ENCODE data around the gene OPN3. TPM values are rescaled to one million over a fixed set of nuclear protein-coding genes. Genes with fewer than 3 reads are reported as not detected.

Gene OPN3
- total and polyA plus RNA-seq, 9 of the 15 experiments (the other 6 are each of a cell fraction or from before 2014, with no cell fraction given), result 4.2 to 34.6 (median 17.0) TPM

DNA sequence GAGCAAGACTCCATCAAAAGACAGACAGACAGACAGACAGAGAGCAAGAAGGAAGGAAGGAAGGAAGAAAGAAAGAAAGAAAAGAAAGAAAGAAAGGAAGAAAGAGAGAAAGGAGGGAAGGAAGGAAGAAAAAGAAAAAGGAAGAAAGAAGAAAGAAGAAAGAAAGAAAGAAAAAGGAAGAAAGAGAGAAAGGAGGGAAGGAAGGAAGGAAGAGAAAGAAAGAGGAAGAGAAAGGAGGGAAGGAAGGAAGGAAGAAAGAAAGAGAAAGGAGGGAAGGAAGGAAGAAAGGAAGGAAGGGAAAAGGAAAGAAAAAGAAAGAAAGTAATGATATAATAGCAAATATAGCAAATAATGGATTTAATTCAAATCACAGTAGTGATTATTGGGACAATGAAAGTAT, 32.7 kb downstream of the OPN3 start (continued):
- TF ChIP-seq NBN (IDR thresholded peaks at IDR 0.05; ENCODE audit: low read depth) (no peak), ZBTB26 (CRISPR knock-in tag; IDR thresholded peaks at IDR 0.05) (peak; percentile 90; the same call in 1 of the 2 replicates), ZNF143 (CRISPR knock-in tag; IDR thresholded peaks at IDR 0.05) (no peak), THRAP3 (IDR thresholded peaks at IDR 0.05; ENCODE audit: borderline replicate concordance) (peak; percentile 78; the same call in 1 of the 2 replicates), ZBTB2 (IDR thresholded peaks at IDR 0.05) (0 out of 2 replicates have a peak, but pooled peaks have one; percentile 26), MTA2 (IDR thresholded peaks at IDR 0.05; ENCODE audit: low read depth) (0 out of 2 replicates have a peak, but pooled peaks have one; percentile 29), MYBL2 (IDR thresholded peaks at IDR 0.05; ENCODE audit: low read depth) (0 out of 2 replicates have a peak, but pooled peaks have one; percentile 23), MYBL2 (CRISPR knock-in tag; IDR thresholded peaks at IDR 0.05; ENCODE audit: borderline replicate concordance) (no peak), DNMT1 (IDR thresholded peaks at IDR 0.05) (peak; percentile 60; the same call in 1 of the 2 replicates), YBX1 (IDR thresholded peaks at IDR 0.05) (peak; percentile 70; the same call in 1 of the 2 replicates), CTBP1 (IDR thresholded peaks at IDR 0.05; ENCODE audit: borderline replicate concordance) (no peak)
